Esophagus squamous epithelium (tissue), 4 donors: ENCODE data around the gene TLNRD1.
"Not testable (repeated sequence)": the region's sequence is repeated elsewhere in the genome, so short reads cannot be mapped to it uniquely, and the experiment has no call there.

Experiments
- CTCF ChIP-seq, 6 experiments: fragments of 450-650 bp in 4 of 6; fragments of 200-600 bp in 2 of 6; sonication (generic) in 2 of 6; IDR thresholded peaks; one replicate each; pipeline ENCODE4 v1.5.1; 2016 to 2019; ENCODE audit warnings: antibody characterized with exemption in 6 of 6, mild to moderate bottlenecking in 4 of 6, moderate library complexity in 4 of 6
- POLR2A ChIP-seq, 4 donors: fragments of 450-650 bp; IDR thresholded peaks; one replicate each; pipeline ENCODE4 v1.6.1; 2017; ENCODE audit warnings: antibody characterized with exemption in 4 of 4, mild to moderate bottlenecking in 4 of 4, moderate library complexity in 3 of 4

GRCh38 chr15:80965454-80965853 is 35.3 kb upstream of the TLNRD1 start:
- not testable (repeated sequence) for TF ChIP-seq CTCF, POLR2A (IDR thresholded peaks at IDR 0.05)
